HG03521 (cell line): ENCODE measurements around the gene FOXD3.
A peak's percentile ranks its signal among the peaks of the same experiment; 100 is the strongest.

ENCODE experiments used
- ATAC-seq: cut with Tn5 transposase; IDR thresholded peaks from one replicate; pipeline ENCODE4 v1.9.1; 2021; ENCODE audit warnings: mild to moderate bottlenecking, moderate library complexity; ENCODE audit not compliant: unreplicated experiment

FOXD3 gene

GRCh38 chr1:63322114-63322943 lies at the start of gene FOXD3:
FOXD3 (plus strand) TSS chr1:63322567; CDS start chr1:63323059, 492 bp downstream.
- peak; percentile 37 for ATAC-seq

- ATAC-seq: no peak
Observed at GRCh38 chr1:63272811-63273210, 49.6 kb upstream of the FOXD3 start.

GRCh38 chr1:63274371-63274770 lies 48.0 kb upstream of the FOXD3 start:
- no peak for ATAC-seq

GRCh38 chr1:63274979-63275378 lies 47.4 kb upstream of the FOXD3 start:
- ATAC-seq: no peak

- no peak for ATAC-seq
Observed at GRCh38 chr1:63276624-63277023, 45.7 kb upstream of the FOXD3 start.

GRCh38 chr1:63277195-63278192 lies 44.9 kb upstream of the FOXD3 start:
- no peak for ATAC-seq

- ATAC-seq: no peak
Observed at GRCh38 chr1:63281753-63282152, 40.6 kb upstream of the FOXD3 start.

GRCh38 chr1:63289135-63289534 lies 33.2 kb upstream of the FOXD3 start:
- ATAC-seq: no peak

- ATAC-seq: no peak
Observed at GRCh38 chr1:63294803-63295594, 27.4 kb upstream of the FOXD3 start.

- ATAC-seq: no peak
Observed at GRCh38 chr1:63304410-63304809, 18.0 kb upstream of the FOXD3 start.

GRCh38 chr1:63305043-63305442 lies 17.3 kb upstream of the FOXD3 start:
- ATAC-seq: no peak

GRCh38 chr1:63307196-63307794 lies 15.1 kb upstream of the FOXD3 start:
- ATAC-seq: no peak

- no peak for ATAC-seq
Observed at GRCh38 chr1:63316598-63316983, 5.8 kb upstream of the FOXD3 start.

GRCh38 chr1:63316984-63317816 lies 5.2 kb upstream of the FOXD3 start:
- ATAC-seq: peak; percentile 71

GRCh38 chr1:63317817-63318152 lies 4.6 kb upstream of the FOXD3 start:
- no peak for ATAC-seq

GRCh38 chr1:63318201-63318979 lies 4.0 kb upstream of the FOXD3 start:
- ATAC-seq: no peak

- ATAC-seq: no peak
Observed at GRCh38 chr1:63319046-63320021, 3.0 kb upstream of the FOXD3 start.
